Stimulated activated CD8-positive, alpha-beta memory T cell treated with anti-CD3 and anti-CD28 coated beads, Interleukin-4, amount 100 ng/mL, for 4 hours (primary cell): ENCODE results near the gene CWC25.
"Not testable (repeated sequence)": the region's sequence is repeated elsewhere in the genome, so short reads cannot be mapped to it uniquely, and the experiment has no call there.

ENCODE experiments used
- DNase-seq, 2 donors: peaks; one replicate each; pipeline ENCODE4 v3.0.0-alpha.2; 2020; ENCODE audit warnings: low read depth in 2 of 2, low spot score in 1 of 2

The CWC25 gene

GRCh38 chr17:38790148-38790707, 34.9 kb downstream of the CWC25 start:
- not testable (repeated sequence) for DNase-seq

- DNase-seq = no peak
Measured at GRCh38 chr17:38789185-38789584, 35.9 kb downstream of the CWC25 start.

GRCh38 chr17:38787999-38788398, 37.1 kb downstream of the CWC25 start:
- DNase-seq = not testable (repeated sequence)

GRCh38 chr17:38786372-38786771, 38.7 kb downstream of the CWC25 start:
- DNase-seq = no peak

GRCh38 chr17:38783227-38783626, 41.9 kb downstream of the CWC25 start:
- DNase-seq = no peak

GRCh38 chr17:38779965-38780752, 45.0 kb downstream of the CWC25 start:
- no peak for DNase-seq

GRCh38 chr17:38777641-38778250, 47.4 kb downstream of the CWC25 start:
- DNase-seq = no peak

- DNase-seq = no peak
Measured at GRCh38 chr17:38773258-38773657, 51.9 kb downstream of the CWC25 start.

- no peak for DNase-seq
Measured at GRCh38 chr17:38768417-38768816, 56.7 kb downstream of the CWC25 start.

- DNase-seq = no peak
Measured at GRCh38 chr17:38766341-38766740, 58.8 kb downstream of the CWC25 start.

GRCh38 chr17:38762231-38762630, 62.9 kb downstream of the CWC25 start:
- DNase-seq = no peak

GRCh38 chr17:38761612-38762011, 63.5 kb downstream of the CWC25 start:
- no peak for DNase-seq

- no peak for DNase-seq
Measured at GRCh38 chr17:38753071-38753506, 72.0 kb downstream of the CWC25 start.

GRCh38 chr17:38752308-38753070, 72.6 kb downstream of the CWC25 start, which contains the start of gene PSMB3:
PSMB3 (plus strand) TSS chr17:38752741; CDS start chr17:38752827, 86 bp downstream.
- DNase-seq = peak; percentile 90 to 95

- DNase-seq = peak; percentile 40 to 70
Measured at GRCh38 chr17:38751808-38752307, 73.3 kb downstream of the CWC25 start.

GRCh38 chr17:38751144-38751807, 73.8 kb downstream of the CWC25 start:
- no peak for DNase-seq
